Measurements from ENCODE around the gene PHC3.
"Not testable (repeated sequence)": the region's sequence is repeated elsewhere in the genome, so short reads cannot be mapped to it uniquely, and the experiment has no call there.

The PHC3 gene, protein sequence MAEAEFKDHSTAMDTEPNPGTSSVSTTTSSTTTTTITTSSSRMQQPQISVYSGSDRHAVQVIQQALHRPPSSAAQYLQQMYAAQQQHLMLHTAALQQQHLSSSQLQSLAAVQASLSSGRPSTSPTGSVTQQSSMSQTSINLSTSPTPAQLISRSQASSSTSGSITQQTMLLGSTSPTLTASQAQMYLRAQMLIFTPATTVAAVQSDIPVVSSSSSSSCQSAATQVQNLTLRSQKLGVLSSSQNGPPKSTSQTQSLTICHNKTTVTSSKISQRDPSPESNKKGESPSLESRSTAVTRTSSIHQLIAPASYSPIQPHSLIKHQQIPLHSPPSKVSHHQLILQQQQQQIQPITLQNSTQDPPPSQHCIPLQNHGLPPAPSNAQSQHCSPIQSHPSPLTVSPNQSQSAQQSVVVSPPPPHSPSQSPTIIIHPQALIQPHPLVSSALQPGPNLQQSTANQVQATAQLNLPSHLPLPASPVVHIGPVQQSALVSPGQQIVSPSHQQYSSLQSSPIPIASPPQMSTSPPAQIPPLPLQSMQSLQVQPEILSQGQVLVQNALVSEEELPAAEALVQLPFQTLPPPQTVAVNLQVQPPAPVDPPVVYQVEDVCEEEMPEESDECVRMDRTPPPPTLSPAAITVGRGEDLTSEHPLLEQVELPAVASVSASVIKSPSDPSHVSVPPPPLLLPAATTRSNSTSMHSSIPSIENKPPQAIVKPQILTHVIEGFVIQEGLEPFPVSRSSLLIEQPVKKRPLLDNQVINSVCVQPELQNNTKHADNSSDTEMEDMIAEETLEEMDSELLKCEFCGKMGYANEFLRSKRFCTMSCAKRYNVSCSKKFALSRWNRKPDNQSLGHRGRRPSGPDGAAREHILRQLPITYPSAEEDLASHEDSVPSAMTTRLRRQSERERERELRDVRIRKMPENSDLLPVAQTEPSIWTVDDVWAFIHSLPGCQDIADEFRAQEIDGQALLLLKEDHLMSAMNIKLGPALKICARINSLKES

DNA sequence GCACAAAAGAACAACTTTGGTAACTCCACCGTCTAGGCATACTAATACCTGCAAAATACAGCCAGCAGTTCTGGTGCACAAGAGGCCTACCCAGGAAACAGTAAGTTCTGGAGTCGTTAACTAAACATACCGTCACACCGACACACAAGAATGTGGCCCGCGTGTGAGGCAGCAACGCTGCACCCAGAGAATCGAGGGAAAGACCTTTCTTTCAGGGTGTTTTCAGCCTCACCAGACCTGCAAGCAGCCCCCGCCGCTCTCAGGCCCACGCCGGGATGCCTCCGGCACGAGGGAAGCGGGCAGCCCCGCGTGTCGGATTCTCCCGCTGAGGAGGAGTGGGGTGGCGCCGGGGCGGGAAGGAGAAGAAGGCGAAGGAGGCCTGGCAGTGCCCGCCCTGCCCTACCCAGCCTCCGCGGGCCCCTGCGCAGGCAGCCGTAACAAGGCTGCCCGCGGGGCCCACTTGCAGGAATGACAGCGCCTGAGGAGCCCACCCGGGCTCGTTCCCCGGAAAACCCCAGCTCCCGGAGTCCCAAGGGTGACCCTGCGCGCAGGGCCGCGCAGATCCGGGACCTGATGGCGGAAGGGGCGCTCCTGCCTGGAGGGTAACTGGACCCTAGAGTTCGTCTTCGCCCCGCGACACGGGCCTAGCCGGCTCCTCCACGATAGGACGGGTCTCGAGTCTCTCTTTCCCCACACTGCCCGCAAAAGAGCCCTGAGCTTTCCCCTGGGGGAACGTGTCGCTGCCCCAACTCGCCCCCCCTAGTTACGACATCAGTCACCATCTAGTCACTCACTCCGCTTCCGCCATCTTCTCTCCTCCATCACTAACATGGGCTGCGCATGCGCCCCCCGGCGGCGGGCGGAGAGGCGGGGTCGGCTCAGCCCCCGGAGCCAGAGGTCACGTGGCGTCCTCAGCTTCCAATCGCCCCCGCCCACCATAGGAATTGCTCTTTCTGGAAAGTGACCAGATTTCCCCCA, at the start of gene PHC3:
Gene PHC3 (minus strand): TSS at position 826 of the 978 bp plus-strand sequence. CDS start 18 bp downstream, at position 808.
- DNase-seq (ENCODE audit: low read depth in 2 of 2), result peak; percentile 84 to 90

DNA sequence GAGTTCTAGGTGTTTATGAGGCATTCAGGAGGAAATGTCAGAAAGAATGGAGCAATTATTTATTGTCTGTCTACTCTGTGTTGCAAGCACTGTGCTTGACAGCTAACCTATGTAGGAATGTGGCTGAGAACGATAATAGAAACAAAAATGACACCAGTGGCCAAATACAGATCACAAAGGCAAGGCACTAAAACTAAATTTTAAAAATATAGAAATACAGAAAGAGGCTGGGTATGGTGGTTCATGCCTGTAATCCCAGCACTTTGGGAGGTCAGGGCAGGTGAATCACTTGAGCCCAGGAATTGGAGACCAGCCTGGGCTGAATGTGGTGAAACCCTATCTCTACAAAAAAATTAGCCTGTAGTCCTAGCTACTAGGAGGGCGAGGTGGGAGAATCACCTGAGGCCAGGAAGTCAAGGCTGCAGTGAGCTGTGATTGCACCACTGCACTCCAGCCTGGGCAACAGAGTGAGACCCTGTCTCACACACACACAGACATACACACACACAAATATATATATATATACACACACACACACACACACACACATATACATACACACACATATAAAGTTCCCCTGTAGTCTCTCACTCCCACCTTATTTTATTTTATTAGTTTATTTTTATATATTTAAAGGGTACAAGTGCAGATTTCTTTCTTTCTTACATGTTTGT, 46.7 kb upstream of the PHC3 start:
- DNase-seq (ENCODE audit: low read depth in 2 of 2), result no peak

DNA sequence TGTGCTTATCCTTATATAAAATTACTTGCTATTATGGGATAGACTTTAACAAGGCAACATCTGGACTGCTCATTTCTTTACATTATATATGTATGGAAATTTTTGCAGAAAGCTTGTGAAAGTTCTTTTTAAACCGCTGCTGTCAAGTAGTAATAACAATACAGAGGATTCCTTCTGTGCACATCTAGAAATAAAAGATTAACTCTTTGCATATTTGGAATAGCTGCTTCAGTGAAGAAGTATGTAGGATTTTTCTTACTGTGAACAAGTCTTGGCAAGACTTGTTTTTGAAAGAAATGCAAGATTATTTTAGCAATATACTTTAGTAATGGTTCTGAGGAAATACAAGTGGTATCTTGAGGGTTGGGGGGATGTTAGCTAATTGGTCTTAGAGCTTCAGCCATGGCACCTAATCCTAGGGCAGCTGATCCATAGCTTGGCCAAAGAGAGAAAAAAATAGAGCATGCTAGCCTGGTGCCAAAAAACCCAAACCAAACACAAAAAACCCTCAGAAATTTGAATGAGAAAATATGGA, 45.0 kb upstream of the PHC3 start:
- no peak for DNase-seq (ENCODE audit: low read depth in 2 of 2)

DNA sequence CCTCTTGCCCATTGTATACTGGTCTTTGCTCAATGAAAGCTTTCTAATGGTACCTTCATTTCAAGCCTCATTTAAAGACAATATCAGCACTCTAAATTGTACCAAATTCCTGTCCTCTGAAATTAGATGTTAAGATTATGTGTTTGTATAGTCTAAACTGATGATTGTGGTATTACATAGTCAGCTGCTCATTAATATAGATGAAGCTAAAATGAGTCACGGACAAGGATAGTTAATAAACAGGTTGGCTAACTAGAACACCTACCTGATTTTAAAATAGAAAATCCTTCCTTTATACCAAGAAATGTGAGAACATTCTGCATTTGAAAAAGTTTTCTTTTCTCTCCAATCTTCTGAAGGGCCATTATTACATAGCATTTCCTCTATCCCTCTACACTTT, 43.6 kb upstream of the PHC3 start:
- no peak for DNase-seq (ENCODE audit: low read depth in 2 of 2)

DNA sequence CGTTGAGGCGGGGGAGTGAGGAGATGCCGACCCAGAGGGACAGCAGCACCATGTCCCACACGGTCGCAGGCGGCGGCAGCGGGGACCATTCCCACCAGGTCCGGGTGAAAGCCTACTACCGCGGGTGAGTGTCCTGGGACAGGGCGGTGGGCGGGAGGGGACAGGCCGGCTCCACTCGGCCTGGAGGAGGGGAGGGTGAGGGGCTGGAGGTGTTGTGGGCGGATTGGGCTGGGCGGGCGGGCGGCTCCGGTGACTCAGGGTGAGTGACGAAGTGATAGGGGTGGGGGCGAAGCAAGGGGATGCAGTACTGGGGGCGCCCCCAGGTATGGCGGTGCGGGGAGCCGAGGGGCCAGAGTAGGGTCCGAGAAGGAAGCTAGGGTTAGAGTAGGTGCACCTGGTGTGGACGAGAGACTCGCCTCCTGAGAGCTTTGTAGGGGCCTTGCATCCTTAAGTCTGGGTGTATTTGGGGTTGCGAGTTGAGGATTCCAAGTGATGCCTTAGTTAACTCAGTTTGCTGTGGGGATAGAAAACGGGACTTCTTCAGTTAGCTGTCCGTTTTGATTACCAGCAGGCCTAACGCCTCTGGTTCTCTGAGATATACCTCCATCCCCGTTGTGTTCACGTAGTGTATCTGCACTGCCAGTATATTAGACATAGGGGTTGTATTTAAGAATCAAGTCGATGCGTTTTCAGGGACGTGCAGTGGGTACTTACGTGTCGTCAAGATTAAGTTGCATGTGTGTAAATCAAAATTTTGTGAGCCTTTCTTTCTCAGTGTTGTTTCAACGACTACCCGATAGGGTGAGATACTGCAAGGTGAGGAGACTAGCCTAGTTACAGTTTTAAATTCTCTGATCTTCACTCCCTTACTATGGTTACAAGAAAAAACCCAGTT, 41.4 kb upstream of the PHC3 start:
- peak; percentile 11 to 12 for DNase-seq (ENCODE audit: low read depth in 2 of 2)

DNA sequence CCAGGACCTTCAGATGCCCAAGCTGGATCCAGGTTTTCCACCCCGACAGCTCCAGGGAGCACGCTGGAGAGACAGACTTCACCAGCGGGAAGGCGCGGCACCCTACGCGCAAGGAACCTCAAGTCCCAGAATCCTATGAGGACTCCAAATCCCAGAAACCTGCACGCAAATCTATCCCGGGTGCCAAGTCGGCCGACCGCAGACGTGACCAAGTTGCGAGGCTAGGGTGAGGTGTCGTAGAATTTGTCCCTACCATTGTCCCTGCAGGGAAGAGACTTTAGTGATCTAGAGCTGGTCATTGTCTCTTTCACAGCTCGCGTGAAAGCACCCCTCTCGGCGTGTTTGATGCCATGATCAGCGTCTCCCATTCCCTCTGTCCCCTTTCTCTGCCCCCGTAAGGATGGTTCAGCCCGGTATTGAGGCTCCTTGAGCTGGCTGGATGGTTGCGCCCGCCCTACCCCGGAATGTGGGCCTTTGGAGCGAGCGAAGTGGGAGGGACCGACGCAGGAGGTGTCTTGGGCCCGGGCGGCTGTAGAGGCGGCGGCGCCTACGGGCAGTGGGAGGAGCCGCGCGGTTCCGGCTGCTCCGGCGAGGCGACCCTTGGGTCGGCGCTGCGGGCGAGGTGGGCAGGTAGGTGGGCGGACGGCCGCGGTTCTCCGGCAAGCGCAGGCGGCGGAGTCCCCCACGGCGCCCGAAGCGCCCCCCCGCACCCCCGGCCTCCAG, 40.6 kb upstream of the PHC3 start, which contains the start of gene PRKCI:
Gene PRKCI (plus strand): TSS at position 501 of the 723 bp plus-strand sequence. CDS start 246 bp downstream, outside the sequence.
- DNase-seq (ENCODE audit: low read depth in 2 of 2), result peak; percentile 83 to 87

DNA sequence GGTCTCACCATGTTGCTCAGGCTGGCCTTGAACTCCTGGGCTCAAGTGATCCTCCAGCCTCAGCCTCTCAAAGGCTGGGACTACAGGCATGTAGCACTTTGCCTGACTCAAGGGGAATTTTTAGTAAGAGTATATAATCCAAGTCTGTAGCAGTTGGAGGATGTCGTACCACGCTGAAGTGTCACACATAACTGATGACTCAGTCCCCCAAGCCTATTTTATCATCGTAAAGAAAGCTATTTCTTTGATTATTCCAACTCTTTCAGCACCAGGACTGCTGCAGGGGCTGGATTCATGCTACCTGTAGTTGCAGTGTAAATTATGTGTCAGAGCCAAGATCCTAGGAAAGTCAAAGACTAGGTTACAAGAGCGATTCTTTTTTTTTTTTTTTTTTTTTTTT, 39.3 kb upstream of the PHC3 start:
- DNase-seq (ENCODE audit: low read depth in 2 of 2), result no peak

DNA sequence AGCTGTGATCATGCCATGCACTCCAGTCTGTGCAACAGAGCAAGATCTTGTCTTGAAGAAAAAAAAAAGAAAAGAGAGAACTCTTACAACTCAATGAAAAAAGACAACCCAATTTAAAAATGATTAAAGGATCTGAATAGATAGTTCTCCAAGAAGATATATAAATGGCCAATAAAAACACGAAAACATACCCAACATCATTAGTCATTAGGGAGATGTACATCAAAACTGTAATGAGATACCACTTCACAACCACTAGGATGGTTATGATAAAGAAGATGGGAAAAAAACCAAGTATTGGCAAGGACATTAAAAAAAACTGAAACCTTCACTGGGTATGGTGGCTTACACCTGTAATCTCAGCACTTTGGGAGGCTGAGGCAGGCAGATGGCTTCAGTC, 38.3 kb upstream of the PHC3 start:
- DNase-seq (ENCODE audit: low read depth in 2 of 2), result no peak

DNA sequence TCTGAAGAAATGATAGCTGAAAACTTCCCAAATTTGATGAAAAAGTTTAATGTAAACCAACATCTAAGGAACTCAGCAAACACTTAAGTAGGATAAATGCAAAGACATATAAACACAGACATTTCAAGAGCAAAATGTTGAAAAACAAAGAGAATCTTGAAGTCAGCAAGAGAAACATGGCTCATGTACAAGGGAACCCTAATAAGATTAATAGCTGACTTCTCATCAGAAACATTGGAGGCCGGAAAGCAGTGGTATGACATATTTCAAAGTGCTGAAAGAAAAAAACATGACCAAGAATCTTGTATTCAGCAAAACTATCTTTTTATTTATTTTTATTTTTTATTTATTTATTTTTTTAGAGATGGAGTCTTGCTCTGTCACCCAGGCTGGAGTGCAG, 30.1 kb upstream of the PHC3 start:
- DNase-seq (ENCODE audit: low read depth in 2 of 2), result no peak

DNA sequence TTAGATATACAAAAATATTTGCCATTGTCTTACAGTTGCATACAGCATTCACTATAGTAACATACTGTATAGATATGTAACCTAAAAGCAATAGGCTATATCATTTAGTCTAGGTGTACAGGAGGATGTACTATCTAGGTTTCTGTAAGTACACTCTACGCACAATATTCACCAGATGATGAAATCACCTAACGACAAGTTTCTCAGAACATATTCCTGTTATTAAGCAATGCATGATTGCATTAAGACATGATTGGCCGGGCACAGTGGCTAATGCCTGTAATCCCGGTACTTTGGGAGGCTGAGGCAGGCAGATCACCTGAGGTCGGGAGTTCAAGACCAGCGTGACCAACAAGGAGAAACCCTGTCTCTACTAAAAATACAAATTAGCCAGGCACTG, 26.2 kb upstream of the PHC3 start:
- no peak for DNase-seq (ENCODE audit: low read depth in 2 of 2)

DNA sequence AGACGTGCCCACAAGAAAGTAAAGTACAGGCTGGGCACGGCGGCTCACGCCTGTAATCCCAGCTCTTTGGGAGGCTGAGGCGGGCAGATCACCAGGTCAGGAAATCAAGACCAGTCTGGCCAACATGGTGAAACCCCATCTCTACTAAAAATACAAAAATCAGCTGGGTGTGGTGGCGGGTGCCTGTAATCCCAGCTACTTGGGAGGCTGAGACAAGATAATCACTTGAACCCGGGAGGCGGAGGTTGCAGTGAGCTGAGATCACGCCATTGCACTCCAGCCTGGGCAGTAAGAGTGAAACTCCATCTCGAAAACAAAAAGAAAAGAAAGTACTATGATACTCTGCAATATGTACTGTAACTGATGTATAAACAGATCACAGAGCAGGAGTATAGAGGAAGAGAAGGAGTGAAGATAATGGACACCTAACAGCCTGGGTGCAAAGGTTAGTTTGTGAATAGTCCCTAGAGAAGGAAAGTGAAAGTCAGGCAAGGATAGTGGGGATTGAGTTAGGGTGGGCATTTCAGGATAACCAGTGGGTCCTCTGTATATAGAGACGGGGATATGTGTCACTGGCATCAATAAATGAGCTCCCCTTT, 24.7 kb upstream of the PHC3 start:
- not testable (repeated sequence) for DNase-seq (ENCODE audit: low read depth in 2 of 2)

DNA sequence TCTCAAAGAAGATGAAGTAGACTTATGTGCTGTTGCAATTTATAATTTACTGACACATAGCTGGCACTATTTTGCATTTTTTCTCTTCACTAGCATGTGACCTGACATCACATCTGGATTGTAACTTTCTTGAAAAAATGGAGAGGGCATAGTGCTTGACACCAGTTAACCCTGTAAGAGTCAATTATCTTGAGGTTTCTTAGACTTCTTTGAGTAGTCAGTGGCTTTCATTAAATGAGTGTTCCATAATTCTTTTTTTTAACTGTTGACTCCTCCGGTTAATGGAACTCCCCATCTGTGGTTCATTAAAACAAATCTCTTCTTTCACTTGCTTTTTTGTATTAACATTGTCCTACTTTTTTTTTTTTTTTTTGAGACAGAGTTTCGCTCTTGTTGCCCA, 23.8 kb upstream of the PHC3 start:
- DNase-seq (ENCODE audit: low read depth in 2 of 2), result no peak

DNA sequence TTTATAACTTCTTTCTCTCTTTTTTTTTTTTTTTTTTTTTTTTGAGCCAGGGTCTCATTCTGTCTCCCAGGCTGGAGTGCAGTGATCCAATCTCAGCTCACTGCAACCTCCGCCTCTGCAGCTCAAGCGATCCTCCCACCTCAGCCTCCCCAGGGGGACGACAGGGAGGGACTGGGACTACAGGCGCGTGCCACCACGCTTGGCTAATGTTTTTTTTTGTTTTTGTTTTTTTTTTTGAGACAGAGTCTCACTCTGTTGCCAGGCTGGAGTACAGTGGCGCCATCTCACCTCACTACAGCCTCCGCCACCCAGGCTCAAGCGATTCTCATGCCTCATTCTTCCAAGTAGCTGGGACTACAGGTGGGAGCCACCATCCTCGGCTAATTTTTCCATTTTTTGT, 23.0 kb upstream of the PHC3 start:
- no peak for DNase-seq (ENCODE audit: low read depth in 2 of 2)

DNA sequence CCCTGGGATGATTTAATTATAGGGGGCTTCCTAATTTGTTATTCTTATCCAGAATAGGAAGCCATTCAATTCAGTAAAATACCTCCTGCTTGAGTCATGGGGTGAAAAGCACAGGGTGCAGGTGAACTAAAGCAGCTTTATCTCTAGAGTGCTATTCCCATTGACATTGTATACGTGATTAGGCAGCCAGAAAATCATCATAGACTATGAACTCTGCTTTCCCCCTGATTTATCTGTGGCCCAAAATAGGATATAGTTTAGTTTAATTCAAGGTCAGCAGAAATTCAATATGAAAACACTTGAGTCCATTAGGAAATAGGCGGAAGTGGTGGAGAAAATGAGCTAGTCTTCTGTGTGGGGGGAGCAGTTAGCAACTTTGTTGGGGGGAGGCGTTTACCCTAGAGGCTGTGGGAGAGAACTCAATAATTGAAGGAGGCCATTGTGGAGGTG, 22.5 kb upstream of the PHC3 start:
- DNase-seq (ENCODE audit: low read depth in 2 of 2), result no peak

DNA sequence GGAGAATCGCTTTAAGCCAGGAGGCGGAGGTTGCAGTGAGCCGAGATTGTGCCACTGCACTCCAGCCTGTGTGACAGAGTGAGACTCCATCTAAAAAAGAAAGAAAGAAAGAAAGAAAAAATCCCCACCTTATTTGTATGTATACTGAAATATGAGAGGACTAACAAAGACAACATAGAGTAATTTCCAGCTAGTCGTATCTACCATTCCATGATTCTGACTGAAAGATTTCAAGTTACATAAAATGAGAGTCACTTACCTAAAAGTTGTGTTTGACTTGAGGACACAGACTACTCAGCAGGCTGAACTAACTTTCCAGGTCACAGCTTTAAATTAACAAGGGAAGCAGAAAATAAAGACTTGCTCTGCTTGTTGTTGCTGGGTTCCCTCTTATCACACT, 21.9 kb upstream of the PHC3 start:
- no peak for DNase-seq (ENCODE audit: low read depth in 2 of 2)

DNA sequence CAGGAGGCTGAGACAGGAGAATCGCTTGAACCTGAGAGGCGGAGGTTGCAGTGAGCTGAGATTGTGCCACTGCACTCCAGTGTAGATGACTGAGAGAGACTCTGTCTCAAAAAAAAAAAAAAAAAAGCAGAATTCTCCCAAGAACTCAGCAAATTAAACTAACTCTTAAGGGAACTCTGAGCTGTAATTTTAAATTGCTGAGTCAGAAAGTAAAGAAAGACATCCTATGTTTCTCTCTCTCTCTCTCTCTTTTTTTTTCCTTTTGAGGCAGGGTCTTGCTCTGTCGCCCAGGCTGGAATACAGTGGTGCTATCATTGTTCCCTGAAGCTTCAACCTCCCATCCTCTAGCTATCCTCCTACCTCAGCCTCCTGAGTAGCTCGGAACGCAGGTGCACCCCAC, 20.0 kb upstream of the PHC3 start:
- DNase-seq (ENCODE audit: low read depth in 2 of 2), result no peak

DNA sequence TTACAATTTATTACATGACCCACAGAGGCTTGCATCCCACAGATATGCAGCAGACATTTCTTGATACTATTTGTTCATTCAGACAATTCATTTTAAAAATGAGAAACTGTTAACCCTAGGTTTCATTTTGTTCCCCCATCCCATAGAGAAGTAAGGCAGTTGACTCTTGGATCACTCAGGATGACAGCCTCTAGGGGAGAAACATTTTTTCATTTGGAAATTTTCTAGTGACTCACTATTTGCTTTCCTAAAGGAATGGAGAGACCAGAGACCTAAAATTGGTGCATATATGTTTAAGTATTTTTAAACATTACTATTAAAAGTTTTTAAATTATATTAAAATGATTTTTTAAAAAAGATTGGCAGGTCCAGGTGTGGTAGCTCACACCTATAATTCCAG, 19.5 kb upstream of the PHC3 start:
- no peak for DNase-seq (ENCODE audit: low read depth in 2 of 2)

DNA sequence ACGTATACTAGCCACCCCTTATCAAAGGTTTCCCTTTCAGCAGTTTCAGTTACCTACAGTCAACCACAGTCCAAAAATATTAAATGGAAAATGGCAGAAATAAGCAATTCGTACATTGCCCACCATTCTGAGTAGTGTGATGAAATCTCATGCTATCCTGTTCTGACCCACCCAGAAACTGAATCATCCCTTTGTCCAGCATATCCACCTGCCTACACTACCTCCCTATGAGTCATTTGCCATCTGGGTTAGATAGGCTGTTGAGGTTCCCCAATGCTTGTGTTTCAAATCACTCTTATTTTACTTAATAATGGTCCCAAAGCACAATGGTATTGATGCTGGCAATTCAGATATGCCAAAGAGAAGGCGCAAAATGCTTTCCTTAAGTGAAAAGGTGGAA, 15.3 kb upstream of the PHC3 start:
- DNase-seq (ENCODE audit: low read depth in 2 of 2), result no peak
